HL-60 (cell line): ENCODE data around the gene TRIOBP.

ENCODE experiments used
- DNase-seq, 2 experiments: peaks; one replicate each; pipeline ENCODE4 v3.0.0-alpha.2; 2010 to 2020; ENCODE audit warnings: low read depth in 1 of 2, low spot score in 1 of 2
- H3K27ac ChIP-seq: fragments of 250-450 bp; sonication (Bioruptor Pico); replicated peaks from 2 replicates; pipeline ENCODE4 v1.5.1; 2020; ENCODE audit warnings: mild to moderate bottlenecking, moderate library complexity
- H3K27me3 ChIP-seq: fragments of 250-450 bp; sonication (Bioruptor Pico); 2 replicates; pipeline ENCODE4 v1.5.1; 2021; ENCODE audit warnings: mild to moderate bottlenecking, moderate library complexity; ENCODE audit not compliant: insufficient read depth, poor library complexity, severe bottlenecking
- H3K4me3 ChIP-seq: replicated peaks from 2 replicates; pipeline ENCODE4 v1.5.1; 2011; ENCODE audit warnings: mild to moderate bottlenecking, control low read depth, low read length; ENCODE audit not compliant: insufficient read depth
- CTCF ChIP-seq: IDR thresholded peaks from one replicate; pipeline ENCODE4 v1.5.1; 2011; ENCODE audit warnings: low read length, control low read depth, inconsistent platforms; ENCODE audit not compliant: insufficient read depth
- GABPA ChIP-seq: IDR thresholded peaks from 2 replicates; pipeline ENCODE4 v1.6.1; 2012; ENCODE audit warnings: low read depth
- POLR2AphosphoS5 ChIP-seq: IDR thresholded peaks from 2 replicates; pipeline ENCODE4 v1.6.1; 2012; ENCODE audit warnings: low read depth
- REST ChIP-seq: IDR thresholded peaks from 2 replicates; pipeline ENCODE4 v1.6.1; 2012; ENCODE audit warnings: low read depth; ENCODE audit not compliant: insufficient replicate concordance
- SPI1 ChIP-seq: IDR thresholded peaks from 2 replicates; pipeline ENCODE4 v1.6.1; 2012; ENCODE audit warnings: low read depth, mild to moderate bottlenecking, borderline replicate concordance

The TRIOBP gene

GRCh38 chr22:37747080-37747714 lies 50.3 kb downstream of the TRIOBP start:
- no peak for DNase-seq
- peak overlapping the region; percentile 85 for H3K4me3 ChIP-seq
- peak overlapping the region; percentile 87 for H3K27ac ChIP-seq
- H3K27me3 ChIP-seq, result no peaks in the 10 kb centered on the region
- no peak for TF ChIP-seq POLR2AphosphoS5
- no peak for TF ChIP-seq SPI1
- TF ChIP-seq GABPA, result no peak

- H3K27me3 ChIP-seq, result no peaks in the 10 kb centered on the region
- TF ChIP-seq POLR2AphosphoS5 (no peak), CTCF (no peak), REST (no peak), SPI1 (no peak), GABPA (no peak)
- DNase-seq, result no peak
- no peak overlapping the region for H3K27ac ChIP-seq
- H3K4me3 ChIP-seq, result no peak overlapping the region
Observed at GRCh38 chr22:37747715-37748100, 50.9 kb downstream of the TRIOBP start.

- H3K27ac ChIP-seq, result no peak overlapping the region
Observed at GRCh38 chr22:37748659-37749058, 51.8 kb downstream of the TRIOBP start.

GRCh38 chr22:37749226-37749625 lies 52.4 kb downstream of the TRIOBP start:
- no peak for TF ChIP-seq CTCF
- TF ChIP-seq SPI1, result no peak
- no peak for TF ChIP-seq POLR2AphosphoS5
- no peak for TF ChIP-seq GABPA
- no peak for TF ChIP-seq REST
- DNase-seq, result no peak
- no peak overlapping the region for H3K27ac ChIP-seq
- no peaks in the 10 kb centered on the region for H3K27me3 ChIP-seq
- no peak overlapping the region for H3K4me3 ChIP-seq

More at GRCh38 chr22:37748659-37749058, 51.8 kb downstream of the TRIOBP start:
- Histone ChIP-seq H3K27me3 (no peaks in the 10 kb centered on the region), H3K4me3 (no peak overlapping the region)
- no peak for DNase-seq
- TF ChIP-seq GABPA (no peak), SPI1 (no peak), POLR2AphosphoS5 (no peak), REST (no peak)
